Mucosa of descending colon (tissue), 3 donors: ENCODE results near the gene NPAS2. TPM values are rescaled to one million over a fixed set of nuclear protein-coding genes. Genes with fewer than 3 reads are reported as not detected.

ENCODE experiments used
- ATAC-seq: fragments of 200-7000 bp; cut with Tn5 transposase; one replicate; pipeline ENCODE4 v1.9.1; 2020; ENCODE audit warnings: mild to moderate bottlenecking, moderate library complexity
- DNase-seq, 3 donors: peaks; one replicate each; pipeline ENCODE4 v3.0.0-alpha.2; 2020
- H3K36me3 ChIP-seq: fragments of 200-600 bp; one replicate; pipeline ENCODE4 v1.8.0; 2021; ENCODE audit warnings: low read depth, mild to moderate bottlenecking
- H3K4me1 ChIP-seq: fragments of 200-600 bp; one replicate; pipeline ENCODE4 v1.8.0; 2021; ENCODE audit warnings: low read depth, mild to moderate bottlenecking
- H3K4me3 ChIP-seq: fragments of 200-600 bp; one replicate; pipeline ENCODE4 v1.8.0; 2021; ENCODE audit warnings: mild to moderate bottlenecking
- H3K9me3 ChIP-seq: fragments of 200-600 bp; one replicate; pipeline ENCODE4 v1.8.0; 2021; ENCODE audit warnings: mild to moderate bottlenecking
- CTCF ChIP-seq: fragments of 200-600 bp; IDR thresholded peaks from one replicate; pipeline ENCODE4 v1.8.0; 2022; ENCODE audit warnings: antibody characterized with exemption, mild to moderate bottlenecking
- intact Hi-C, 2 donors: fragments of 100-400 bp; cut with DNase I in 1 of 2; cut with micrococcal nuclease in 1 of 2; formaldehyde crosslinking; loops; one replicate each; pipeline versions ENCODE4 v1.11.0 to v1.11.1; 2022; cut with DNase I, micrococcal nuclease
- total RNA-seq, 3 donors: library from RNA; stranded (reverse); fragmentation: NEBNext Ultra II Directional in 2 of 3; extraction: Animal tissue kit (Norgen Biotek cat#: 25700) in 2 of 3; gene quantifications; one replicate each; pipeline versions ENCODE4 v1.2.1 to v1.2.4, GENCODE V29; 2021 to 2023
- donor health status: DM: no; HTN: no; CAD: no; lungs with moderate emphysema.
- donor health status: DM: no; HTN: no; CAD: no.
- donor health status: DM: no; HTN: yes; CAD: no.

Gene NPAS2
- total RNA-seq, 3 donors from 2014 or later, result 42.5 to 53.1 (median 46.5) TPM

GRCh38 chr2:100887039-100887578 lies 67.2 kb downstream of the NPAS2 start:
- H3K9me3 ChIP-seq, result no peaks in the 10 kb centered on the region
- no peaks in the 10 kb centered on the region for H3K36me3 ChIP-seq
- no peak overlapping the region for H3K4me3 ChIP-seq
- DNase-seq (no peak), ATAC-seq (no peak)
- TF ChIP-seq CTCF, result no peak
- H3K4me1 ChIP-seq, result peaks cover 7% of the 10 kb centered on the region
- intact Hi-C loops, result no loop called here

GRCh38 chr2:100887713-100888495 lies 68.0 kb downstream of the NPAS2 start:
- no peak overlapping the region for H3K4me3 ChIP-seq
- no peak for ATAC-seq
- no peak for DNase-seq
- peaks cover 7% of the 10 kb centered on the region for H3K4me1 ChIP-seq
- H3K9me3 ChIP-seq, result no peaks in the 10 kb centered on the region
- intact Hi-C loops, result no loop called here
- no peaks in the 10 kb centered on the region for H3K36me3 ChIP-seq
- no peak for TF ChIP-seq CTCF

GRCh38 chr2:100888601-100889000 lies 68.7 kb downstream of the NPAS2 start:
- intact Hi-C loops, result no loop called here
- DNase-seq, result no peak
- Histone ChIP-seq H3K36me3 (no peaks in the 10 kb centered on the region), H3K4me3 (no peak overlapping the region), H3K4me1 (peaks cover 7% of the 10 kb centered on the region), H3K9me3 (no peaks in the 10 kb centered on the region)
- ATAC-seq, result no peak
- TF ChIP-seq CTCF, result no peak

GRCh38 chr2:100889286-100889685 lies 69.3 kb downstream of the NPAS2 start:
- intact Hi-C loops, result no loop called here
- Histone ChIP-seq H3K4me3 (no peak overlapping the region), H3K9me3 (no peaks in the 10 kb centered on the region), H3K4me1 (peaks cover 3% of the 10 kb centered on the region), H3K36me3 (no peaks in the 10 kb centered on the region)
- DNase-seq, result no peak
- ATAC-seq, result no peak
- TF ChIP-seq CTCF, result no peak

GRCh38 chr2:100891906-100892642 lies 72.1 kb downstream of the NPAS2 start:
- TF ChIP-seq CTCF, result no peak
- Histone ChIP-seq H3K36me3 (no peaks in the 10 kb centered on the region), H3K9me3 (no peaks in the 10 kb centered on the region), H3K4me1 (peaks cover 11% of the 10 kb centered on the region), H3K4me3 (no peak overlapping the region)
- no peak for ATAC-seq
- no peak for DNase-seq
- intact Hi-C loops, result no loop called here
